C4-2B (cell line): ENCODE results near the gene QSOX2.

Source experiments
- H3K27ac ChIP-seq: fragments of 450-650 bp; 2 replicates; pipeline ENCODE4 v1.5.1; 2017
- CTCF ChIP-seq: fragments of 450-650 bp; conservative IDR thresholded peaks from 2 replicates; pipeline ENCODE4 v1.5.1; 2017; ENCODE audit warnings: mild to moderate bottlenecking
- ZFX ChIP-seq: fragments of 450-650 bp; IDR thresholded peaks from 2 replicates; pipeline ENCODE4 v1.6.1; 2017

QSOX2 gene

GRCh38 chr9:136187683-136188586, 57.7 kb downstream of the QSOX2 start:
- TF ChIP-seq ZFX, result no peak
- no peak for TF ChIP-seq CTCF
- no peak overlapping the region for H3K27ac ChIP-seq

GRCh38 chr9:136187197-136187596, 58.4 kb downstream of the QSOX2 start:
- no peak for TF ChIP-seq ZFX
- no peak for TF ChIP-seq CTCF
- H3K27ac ChIP-seq, result no peak overlapping the region

GRCh38 chr9:136186386-136186785, 59.2 kb downstream of the QSOX2 start:
- H3K27ac ChIP-seq, result no peak overlapping the region
- TF ChIP-seq CTCF, result no peak

GRCh38 chr9:136185596-136186366, 59.8 kb downstream of the QSOX2 start:
- no peak overlapping the region for H3K27ac ChIP-seq
- TF ChIP-seq ZFX (no peak), CTCF (no peak)

- H3K27ac ChIP-seq, result no peak overlapping the region
- TF ChIP-seq CTCF, result no peak
- no peak for TF ChIP-seq ZFX
Observed at GRCh38 chr9:136185066-136185465, 60.5 kb downstream of the QSOX2 start.

GRCh38 chr9:136182850-136183422, 62.7 kb downstream of the QSOX2 start:
- H3K27ac ChIP-seq, result no peak overlapping the region
- TF ChIP-seq CTCF (no peak), ZFX (no peak)

- TF ChIP-seq ZFX, result no peak
- no peak for TF ChIP-seq CTCF
- H3K27ac ChIP-seq, result no peak overlapping the region
Observed at GRCh38 chr9:136182420-136182787, 63.2 kb downstream of the QSOX2 start.
